ENCODE measurements around the gene EFNA3. TPM values are rescaled to one million over a fixed set of nuclear protein-coding genes. Genes with fewer than 3 reads are reported as not detected.

The EFNA3 gene
- total and polyA plus RNA-seq, 2 donors (not counting 3 experiments of a cell fraction or from before 2014, with no cell fraction given): 2.2 to 2.5 TPM

DNA sequence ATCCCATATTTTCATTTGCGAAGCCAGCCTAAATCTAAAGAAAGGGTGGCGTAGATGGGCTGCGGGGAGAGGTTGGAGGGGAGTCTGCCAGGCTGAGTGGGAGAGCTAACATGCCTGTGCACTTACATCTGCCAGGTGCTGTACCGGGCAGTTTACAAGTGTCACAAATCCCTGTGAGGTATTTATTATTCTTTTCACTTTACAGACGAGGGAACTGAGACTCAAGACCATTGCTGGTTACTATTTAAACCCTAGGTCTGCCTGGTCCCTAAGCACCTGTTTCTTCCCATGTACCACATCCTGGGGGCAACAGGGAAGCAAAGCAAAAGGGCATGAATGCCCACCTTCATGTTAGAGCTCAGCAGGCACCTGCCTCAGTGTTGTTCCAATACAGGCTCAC lies 29.7 kb downstream of the EFNA3 start:
- Histone ChIP-seq H3K9ac (replicated peaks; ENCODE audit: extremely low read depth, insufficient read depth, low read length) (no peak overlapping the region), H3K4me3 (replicated peaks in 1 of 3; ENCODE audit: insufficient read depth in 1 of 3, low read depth in 1 of 3, low read length in 3 of 3) (no peak overlapping the region), H2AFZ (ENCODE audit: low read depth, low read length) (no peak overlapping the region), H3K4me2 (ENCODE audit: insufficient read depth, low read length) (no peak overlapping the region), H3K27ac (ENCODE audit: insufficient read depth, low read depth, low read length) (no peak overlapping the region), H3K36me3 (ENCODE audit: control insufficient read depth in 2 of 2, extremely low read depth in 1 of 2, insufficient read depth in 2 of 2, low read length in 2 of 2) (no peaks in the 10 kb centered on the region), H3K9me3 (replicated peaks; ENCODE audit: control insufficient read depth, insufficient read depth, low read length) (no peaks in the 10 kb centered on the region), H3K9me1 (replicated peaks; ENCODE audit: control insufficient read depth, extremely low read depth, insufficient read depth, low read length) (no peaks in the 10 kb centered on the region), H3K27me3 (ENCODE audit: control insufficient read depth in 2 of 2, insufficient read depth in 2 of 2, low read length in 2 of 2) (peaks cover 6 to 9% of the 10 kb centered on the region in 2 experiments), H4K20me1 (replicated peaks; ENCODE audit: control insufficient read depth, extremely low read depth, insufficient read depth, low read length) (no peaks in the 10 kb centered on the region), H3K79me2 (ENCODE audit: control insufficient read depth, insufficient read depth, low read length) (no peaks in the 10 kb centered on the region), H3K4me1 (ENCODE audit: control insufficient read depth, extremely low read depth, insufficient read depth, low read length) (peaks cover 3% of the 10 kb centered on the region)
- POLR2A ChIA-PET: no interaction called here
- intact Hi-C loops (cut with micrococcal nuclease): no loop called here
- TF ChIP-seq EZH2 (IDR thresholded peaks at IDR 0.05; ENCODE audit: borderline replicate concordance, low read depth, low read length, severe bottlenecking) (no peak), FOS (IDR thresholded peaks at IDR 0.05; ENCODE audit: borderline replicate concordance, insufficient read depth, low read length) (no peak), GATA2 (IDR thresholded peaks at IDR 0.05; ENCODE audit: insufficient read depth, insufficient read length, low read depth, low read length) (no peak), MAX (IDR thresholded peaks at IDR 0.05; ENCODE audit: insufficient read depth, insufficient read length) (no peak), CTCF (IDR thresholded peaks at IDR 0.05; ENCODE audit: extremely low read depth in 1 of 2, insufficient read depth in 1 of 2, low read depth in 1 of 2, low read length in 2 of 2) (no peak), POLR2AphosphoS5 (IDR thresholded peaks at IDR 0.05; ENCODE audit: insufficient read depth, low read depth, low read length) (no peak), POLR2A (IDR thresholded peaks at IDR 0.05; ENCODE audit: low read depth, low read length) (no peak), MYC (IDR thresholded peaks at IDR 0.05; ENCODE audit: low read depth, low read length) (no peak), JUN (IDR thresholded peaks at IDR 0.05; ENCODE audit: borderline replicate concordance, insufficient read depth, insufficient read length, low read depth) (no peak)
- no peak for FAIRE-seq
- no peak for DNase-seq (ENCODE audit: low read depth, low spot score)
- dilution Hi-C loops (cut with MboI; ENCODE audit: extremely low pct_ligation_motif_present, low sequenced_read_pairs): no loop called here
- no TSS peak for BruUV-seq (replicated peaks)
- CTCF ChIA-PET: interaction anchor here (0.6 to 5.9 kb wide), 8 partner anchors 10 to 64 kb away, joined by 3 to 37 read pairs (median 4); partner anchors contain the start of gene KRTCAP2

All from endothelial cell of umbilical vein (primary cell).